Measurements from ENCODE around the gene CTXND1.

Gene CTXND1

DNA sequence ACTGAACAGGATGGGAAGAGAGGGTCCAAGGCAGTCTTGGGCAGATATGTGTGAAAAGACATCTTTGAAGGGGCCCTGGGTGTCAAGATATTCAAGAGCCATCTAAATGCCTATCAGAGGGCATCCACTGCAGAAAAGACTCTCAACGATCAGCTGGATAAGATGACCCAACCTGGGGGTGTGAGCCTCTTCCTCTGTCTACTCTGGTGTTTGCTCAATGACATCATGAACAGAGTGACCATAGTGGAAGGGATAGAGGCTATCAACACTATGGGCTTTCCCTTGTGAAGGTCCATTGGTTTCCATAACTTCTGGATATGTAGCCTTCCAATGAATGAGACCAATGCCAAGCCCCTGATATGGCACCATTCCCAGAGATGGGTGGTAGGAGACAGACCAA lies 57.1 kb downstream of the CTXND1 start:
- Mint-ChIP-seq H3K36me3 (ENCODE audit: insufficient read depth) (no peaks in the 10 kb centered on the region), H3K9me3 (no peaks in the 10 kb centered on the region), H3K4me1 (ENCODE audit: low read depth in 2 of 2) (no peaks in the 10 kb centered on the region), H3K27me3 (peaks cover 17 to 25% of the 10 kb centered on the region in 2 donors), H3K27ac (no peak overlapping the region), H3K4me3 (no peak overlapping the region)
- DNase-seq = no peak
- no peak for ATAC-seq (replicated peaks)

DNA sequence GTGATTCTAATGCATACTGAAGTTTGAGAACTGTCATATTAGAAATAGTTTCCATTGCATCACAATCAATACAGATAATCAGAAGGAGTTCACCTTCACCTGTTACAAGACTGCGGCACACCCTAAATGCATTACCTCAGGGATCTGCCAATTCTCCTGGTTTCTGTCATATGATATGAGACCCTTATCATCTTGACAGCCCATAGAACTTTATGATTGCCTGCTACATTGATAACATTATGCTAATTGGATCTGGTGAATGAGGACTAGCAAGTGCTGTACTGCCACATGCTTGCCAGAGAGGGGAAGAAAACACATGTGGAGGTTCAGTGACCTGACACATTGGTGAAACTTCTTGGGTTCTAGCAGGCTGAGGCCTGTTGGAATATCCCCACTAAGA lies 57.8 kb downstream of the CTXND1 start:
- Mint-ChIP-seq H3K4me1 (ENCODE audit: low read depth in 2 of 2) (no peaks in the 10 kb centered on the region), H3K9me3 (no peaks in the 10 kb centered on the region), H3K4me3 (no peak overlapping the region), H3K27me3 (peaks cover 16 to 17% of the 10 kb centered on the region in 2 donors), H3K36me3 (ENCODE audit: insufficient read depth) (no peaks in the 10 kb centered on the region), H3K27ac (no peak overlapping the region)
- DNase-seq (no peak), ATAC-seq (replicated peaks) (no peak)

DNA sequence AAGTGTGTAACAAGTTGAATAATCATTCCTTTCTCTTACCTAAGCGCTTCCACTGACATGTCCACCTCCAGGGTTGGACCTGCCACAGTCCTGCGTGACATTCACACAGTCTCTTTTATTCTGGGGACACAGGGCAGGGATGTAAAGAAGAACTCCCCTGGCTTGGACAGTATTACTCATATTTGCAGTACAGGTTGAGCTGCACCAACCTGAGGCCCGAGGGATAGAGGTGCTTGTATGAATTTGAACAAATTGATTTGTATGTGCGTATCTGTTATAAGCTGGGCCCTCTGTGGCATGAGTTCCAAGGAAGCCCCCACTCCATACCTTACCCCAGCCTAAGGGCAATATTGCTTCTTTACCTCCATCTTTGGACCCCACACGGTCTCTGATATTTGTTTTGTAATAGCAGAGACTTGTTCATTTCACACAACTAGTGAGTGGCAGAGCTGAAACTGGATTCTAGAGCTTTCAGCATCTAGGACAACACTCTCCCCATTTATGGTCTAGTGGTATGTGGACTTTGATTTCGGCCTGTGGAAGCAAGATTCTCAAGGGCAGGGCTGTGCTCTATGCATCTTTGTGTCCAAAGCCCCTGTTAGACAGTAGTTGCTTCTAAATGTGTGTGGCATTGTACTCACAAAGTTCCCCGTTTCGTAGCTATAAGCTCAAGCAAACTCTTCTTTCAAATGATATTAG lies 60.0 kb downstream of the CTXND1 start:
- Mint-ChIP-seq H3K36me3 (ENCODE audit: insufficient read depth) (no peaks in the 10 kb centered on the region), H3K4me1 (ENCODE audit: low read depth in 2 of 2) (no peaks in the 10 kb centered on the region)
- ATAC-seq (replicated peaks) = no peak

DNA sequence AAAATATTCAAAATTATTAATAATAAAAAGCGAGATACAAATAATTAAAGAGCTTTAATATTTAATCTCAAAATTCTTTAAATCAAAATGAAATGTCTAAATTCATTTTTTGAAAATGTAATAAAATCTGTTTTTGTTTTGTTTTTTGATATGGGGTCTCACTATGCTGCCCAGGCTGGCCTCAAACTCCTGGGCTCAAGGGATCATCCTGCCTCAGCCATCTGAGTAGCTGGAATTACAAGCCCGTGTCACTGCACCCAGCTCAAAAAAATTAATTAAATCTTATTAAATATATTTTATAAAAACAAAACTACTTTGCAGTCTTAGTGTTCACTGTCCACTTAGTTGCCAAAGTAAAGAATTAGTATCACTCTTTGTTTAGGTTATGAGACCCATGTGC lies 60.8 kb downstream of the CTXND1 start:
- no peak for DNase-seq
- no peak overlapping the region for H3K4me3 Mint-ChIP-seq
- H3K4me1 Mint-ChIP-seq (ENCODE audit: low read depth in 2 of 2) = no peaks in the 10 kb centered on the region
- no peaks in the 10 kb centered on the region for H3K27me3 Mint-ChIP-seq
- no peak for ATAC-seq (replicated peaks)
- no peaks in the 10 kb centered on the region for H3K9me3 Mint-ChIP-seq
- H3K36me3 Mint-ChIP-seq (ENCODE audit: insufficient read depth) = no peaks in the 10 kb centered on the region
- H3K27ac Mint-ChIP-seq = no peak overlapping the region

More for the DNA sequence above, 60.0 kb downstream of the CTXND1 start:
- Mint-ChIP-seq H3K9me3 (no peaks in the 10 kb centered on the region), H3K4me3 (no peak overlapping the region), H3K27ac (no peak overlapping the region), H3K27me3 (peaks cover 0 to under 1% of the 10 kb centered on the region in 2 donors)
- DNase-seq = no peak

DNA sequence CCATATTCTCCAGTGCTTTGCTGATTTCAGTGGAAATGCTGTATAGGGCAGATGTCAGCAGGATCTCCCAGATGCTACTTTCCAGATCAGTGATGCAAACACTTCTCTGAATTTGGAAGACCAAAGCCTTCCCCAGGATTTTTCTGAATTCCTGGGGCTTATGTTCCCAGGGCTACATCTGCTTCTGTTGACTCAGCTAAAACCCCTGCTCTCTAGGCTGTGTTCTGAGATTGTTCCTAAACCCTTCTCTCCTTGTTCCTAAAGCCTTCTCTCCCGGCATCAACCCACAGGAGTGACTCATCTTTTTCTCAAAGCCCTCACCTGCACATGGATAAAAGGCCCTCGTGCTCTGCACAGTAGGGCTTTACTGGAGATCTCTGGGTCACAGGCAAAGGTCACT lies 63.8 kb downstream of the CTXND1 start:
- H3K4me3 Mint-ChIP-seq = no peak overlapping the region
- no peak for DNase-seq
- H3K27me3 Mint-ChIP-seq = no peaks in the 10 kb centered on the region
- H3K9me3 Mint-ChIP-seq = no peaks in the 10 kb centered on the region
- no peaks in the 10 kb centered on the region for H3K4me1 Mint-ChIP-seq (ENCODE audit: low read depth in 2 of 2)
- no peaks in the 10 kb centered on the region for H3K36me3 Mint-ChIP-seq (ENCODE audit: insufficient read depth)
- no peak overlapping the region for H3K27ac Mint-ChIP-seq
- ATAC-seq (replicated peaks) = no peak

DNA sequence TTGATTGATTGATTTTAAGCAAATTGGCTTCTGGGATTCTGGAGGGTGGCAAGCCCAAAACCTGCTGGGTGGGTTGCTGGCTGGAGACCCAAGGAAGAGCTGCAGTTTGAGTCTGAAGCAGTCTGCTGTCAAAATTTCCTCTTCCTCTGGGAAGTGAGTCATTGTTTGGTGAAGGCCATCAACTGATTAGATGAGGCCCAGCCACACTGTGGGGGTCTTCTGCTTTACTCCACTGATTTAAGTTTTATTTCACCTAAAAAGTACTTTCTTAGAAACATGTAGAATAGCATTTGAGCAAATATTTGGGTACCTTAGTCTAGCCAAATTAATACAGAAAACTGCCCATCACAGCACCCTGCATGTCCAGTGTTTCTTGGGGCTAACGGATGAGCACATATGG lies 65.4 kb downstream of the CTXND1 start:
- H3K36me3 Mint-ChIP-seq (ENCODE audit: insufficient read depth) = no peaks in the 10 kb centered on the region
- H3K27ac Mint-ChIP-seq = no peak overlapping the region
- DNase-seq = no peak
- no peaks in the 10 kb centered on the region for H3K9me3 Mint-ChIP-seq
- no peak overlapping the region for H3K4me3 Mint-ChIP-seq
- H3K27me3 Mint-ChIP-seq = no peaks in the 10 kb centered on the region
- no peak for ATAC-seq (replicated peaks)
- H3K4me1 Mint-ChIP-seq (ENCODE audit: low read depth in 2 of 2) = no peaks in the 10 kb centered on the region

DNA sequence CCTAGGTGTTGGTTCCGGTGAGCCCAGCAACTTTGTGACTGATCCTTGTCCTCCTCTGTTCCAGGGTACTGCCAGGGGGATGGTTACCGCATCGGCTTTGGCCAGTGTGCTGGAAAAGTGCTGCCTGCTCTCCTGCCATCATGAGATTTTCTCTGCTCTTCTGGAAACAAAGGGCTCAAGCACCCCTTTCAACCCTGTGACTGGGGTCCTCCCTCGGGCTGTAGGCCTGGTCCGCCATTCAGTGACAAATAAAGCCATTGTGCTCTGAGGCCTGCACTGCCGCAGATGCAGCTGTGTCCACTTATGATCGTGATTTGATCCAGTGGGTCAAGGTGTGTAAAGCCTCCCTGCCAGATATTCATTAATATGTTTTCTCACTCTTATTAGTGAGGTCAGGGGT lies 65.9 kb downstream of the CTXND1 start:
- DNase-seq (no peak), ATAC-seq (replicated peaks) (no peak)
- Mint-ChIP-seq H3K27ac (no peak overlapping the region), H3K9me3 (no peaks in the 10 kb centered on the region), H3K36me3 (ENCODE audit: insufficient read depth) (no peaks in the 10 kb centered on the region), H3K27me3 (no peaks in the 10 kb centered on the region), H3K4me3 (no peak overlapping the region), H3K4me1 (ENCODE audit: low read depth in 2 of 2) (no peaks in the 10 kb centered on the region)

DNA sequence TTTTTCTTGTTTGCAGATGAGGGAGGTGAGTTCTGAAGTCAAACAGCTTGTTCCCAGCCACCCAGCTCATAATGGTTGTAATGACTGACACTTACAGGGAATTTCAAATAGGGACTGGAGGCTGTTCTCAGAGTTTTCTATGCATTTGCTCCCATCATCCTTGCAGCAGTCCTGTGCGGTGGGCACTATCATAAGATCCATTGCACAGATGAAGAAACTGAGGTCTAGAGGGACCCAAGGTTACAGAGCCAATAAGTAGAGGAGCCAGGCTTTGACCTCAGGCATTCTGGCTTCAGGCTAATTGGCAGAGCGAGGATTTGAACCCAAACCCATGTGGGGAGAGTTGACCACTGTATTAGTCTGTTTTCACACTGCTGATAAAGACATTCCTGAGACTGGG lies 66.9 kb downstream of the CTXND1 start:
- ATAC-seq (replicated peaks) (no peak), DNase-seq (no peak)
- H3K27ac Mint-ChIP-seq = peak overlapping the region in 1 of 2 donors; percentile 30
- no peak overlapping the region for H3K4me3 Mint-ChIP-seq
- no peaks in the 10 kb centered on the region for H3K4me1 Mint-ChIP-seq (ENCODE audit: low read depth in 2 of 2)
- H3K36me3 Mint-ChIP-seq (ENCODE audit: insufficient read depth) = no peaks in the 10 kb centered on the region
- H3K9me3 Mint-ChIP-seq = no peaks in the 10 kb centered on the region
- no peaks in the 10 kb centered on the region for H3K27me3 Mint-ChIP-seq

DNA sequence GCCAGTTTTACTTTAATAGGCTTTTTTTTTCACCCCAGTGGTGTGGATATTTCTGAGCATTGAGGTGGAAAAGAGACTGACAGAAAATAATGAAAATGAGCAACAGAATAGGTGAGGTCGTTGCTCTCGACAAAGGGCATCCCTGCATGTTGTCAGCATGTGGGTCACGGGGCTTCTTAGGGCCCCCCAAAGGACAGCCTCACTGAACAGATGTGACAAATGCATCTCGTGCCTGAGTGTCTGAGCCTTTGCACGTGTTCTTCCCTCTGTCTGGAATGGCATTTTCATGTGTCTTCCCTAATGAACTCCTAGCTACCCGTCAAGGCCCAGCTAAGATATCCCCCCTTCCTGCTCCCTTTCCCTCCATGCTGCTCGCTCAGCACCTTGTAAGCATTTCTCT lies 67.5 kb downstream of the CTXND1 start:
- Mint-ChIP-seq H3K4me1 (ENCODE audit: low read depth in 2 of 2) (no peaks in the 10 kb centered on the region), H3K36me3 (ENCODE audit: insufficient read depth) (no peaks in the 10 kb centered on the region), H3K27me3 (no peaks in the 10 kb centered on the region), H3K27ac (no peak overlapping the region), H3K9me3 (no peaks in the 10 kb centered on the region), H3K4me3 (no peak overlapping the region)
- ATAC-seq (replicated peaks) (no peak), DNase-seq (no peak)

DNA sequence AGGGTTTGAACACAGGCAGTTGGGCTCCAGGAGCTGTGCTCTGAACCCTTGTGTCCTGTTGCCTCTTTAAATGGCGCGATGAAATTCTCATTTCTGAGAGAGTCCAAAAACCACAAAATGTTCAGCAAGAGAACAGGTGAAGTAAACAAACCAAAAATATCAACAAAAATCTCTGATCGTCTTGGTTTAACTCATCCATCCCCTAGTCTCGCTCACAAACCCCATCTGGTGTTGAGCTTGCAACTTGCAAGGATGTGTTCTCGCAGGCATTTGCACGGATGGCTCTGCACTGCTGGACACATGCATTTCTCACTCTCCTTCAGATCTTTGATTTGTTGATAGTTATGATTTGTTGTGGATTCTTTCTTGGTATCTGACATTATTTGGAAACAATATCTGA lies 68.1 kb downstream of the CTXND1 start:
- ATAC-seq (replicated peaks) (no peak), DNase-seq (no peak)
- Mint-ChIP-seq H3K4me3 (no peak overlapping the region), H3K4me1 (ENCODE audit: low read depth in 2 of 2) (no peaks in the 10 kb centered on the region), H3K36me3 (ENCODE audit: insufficient read depth) (no peaks in the 10 kb centered on the region), H3K9me3 (no peaks in the 10 kb centered on the region), H3K27me3 (no peaks in the 10 kb centered on the region), H3K27ac (no peak overlapping the region)

DNA sequence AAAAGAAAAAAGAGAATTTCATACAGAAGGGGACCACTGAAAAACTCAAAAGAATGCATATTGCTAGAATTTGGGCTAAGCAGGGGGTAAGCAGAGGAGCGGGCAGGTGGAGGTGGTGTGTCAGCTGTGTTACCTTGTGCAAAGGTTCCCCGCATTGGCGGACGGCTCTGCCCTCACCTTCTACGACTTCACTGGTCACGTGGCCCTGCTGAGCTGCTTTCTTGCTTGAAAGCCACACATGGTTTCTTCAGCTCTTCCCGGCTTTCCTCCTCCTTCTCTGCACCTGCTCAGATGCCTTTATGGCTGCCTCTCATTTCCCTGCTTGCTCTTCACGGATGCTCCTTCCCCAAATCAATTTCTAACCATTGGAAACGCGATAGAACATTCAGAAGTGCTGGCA lies 68.7 kb downstream of the CTXND1 start:
- Mint-ChIP-seq H3K4me3 (no peak overlapping the region), H3K4me1 (ENCODE audit: low read depth in 2 of 2) (no peaks in the 10 kb centered on the region), H3K36me3 (ENCODE audit: insufficient read depth) (no peaks in the 10 kb centered on the region), H3K27me3 (no peaks in the 10 kb centered on the region), H3K9me3 (no peaks in the 10 kb centered on the region), H3K27ac (no peak overlapping the region)
- ATAC-seq (replicated peaks) (no peak), DNase-seq (no peak)

DNA sequence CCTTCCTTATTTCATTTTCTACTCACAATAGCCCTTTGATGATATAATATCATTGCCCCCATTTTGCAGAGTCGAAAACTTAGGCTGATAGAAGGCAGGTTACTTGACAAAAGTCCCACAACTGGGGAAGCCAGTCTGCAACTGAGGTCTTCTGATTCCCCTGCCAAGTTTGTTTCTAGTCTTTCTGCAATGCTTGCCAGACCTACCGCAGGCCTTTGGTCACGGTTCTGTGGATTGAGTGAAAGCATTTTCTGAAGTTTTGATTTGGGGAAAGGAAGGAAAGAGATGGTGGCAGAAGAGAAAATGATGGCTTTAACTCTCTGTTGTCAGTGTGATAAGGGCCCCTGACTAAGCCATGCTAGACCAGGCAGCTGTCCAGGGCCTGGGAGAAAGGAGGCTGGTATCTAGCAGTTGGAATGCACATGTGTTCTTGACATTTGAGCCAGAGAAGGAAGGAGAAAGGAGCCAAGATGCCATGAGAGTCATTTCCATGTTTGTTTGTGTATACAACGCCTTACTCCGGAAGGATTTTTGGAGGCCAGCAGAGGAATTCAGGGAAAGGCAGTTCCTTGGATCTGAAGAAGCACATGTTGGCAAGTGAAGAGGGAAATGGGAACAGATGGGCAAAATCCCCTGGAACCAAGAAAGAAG lies 69.3 kb downstream of the CTXND1 start:
- Mint-ChIP-seq H3K9me3 (no peaks in the 10 kb centered on the region), H3K27me3 (no peaks in the 10 kb centered on the region), H3K4me1 (ENCODE audit: low read depth in 2 of 2) (no peaks in the 10 kb centered on the region), H3K27ac (no peak overlapping the region), H3K36me3 (ENCODE audit: insufficient read depth) (no peaks in the 10 kb centered on the region), H3K4me3 (no peak overlapping the region)
- DNase-seq = no peak
- no peak for ATAC-seq (replicated peaks)

DNA sequence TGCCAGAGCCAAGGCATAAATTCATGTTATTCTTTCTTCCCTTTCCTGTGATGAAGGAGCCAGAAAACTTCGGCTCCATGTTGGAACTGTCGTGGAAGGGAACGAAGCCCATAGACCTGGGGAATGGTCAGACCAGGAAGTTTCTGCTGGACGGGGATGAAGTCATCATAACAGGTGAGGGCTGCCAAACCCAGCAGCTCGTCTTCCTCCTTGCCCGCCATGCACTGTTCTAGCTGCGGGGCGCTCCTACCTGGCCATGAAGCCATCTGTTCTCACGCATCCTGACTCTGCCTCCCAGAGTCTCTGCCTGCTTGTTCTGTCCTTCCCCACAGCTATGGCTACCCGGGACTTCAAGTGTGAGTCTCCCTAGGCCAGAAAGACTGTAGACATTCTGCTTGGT lies 71.0 kb downstream of the CTXND1 start:
- no peaks in the 10 kb centered on the region for H3K4me1 Mint-ChIP-seq (ENCODE audit: low read depth in 2 of 2)

DNA sequence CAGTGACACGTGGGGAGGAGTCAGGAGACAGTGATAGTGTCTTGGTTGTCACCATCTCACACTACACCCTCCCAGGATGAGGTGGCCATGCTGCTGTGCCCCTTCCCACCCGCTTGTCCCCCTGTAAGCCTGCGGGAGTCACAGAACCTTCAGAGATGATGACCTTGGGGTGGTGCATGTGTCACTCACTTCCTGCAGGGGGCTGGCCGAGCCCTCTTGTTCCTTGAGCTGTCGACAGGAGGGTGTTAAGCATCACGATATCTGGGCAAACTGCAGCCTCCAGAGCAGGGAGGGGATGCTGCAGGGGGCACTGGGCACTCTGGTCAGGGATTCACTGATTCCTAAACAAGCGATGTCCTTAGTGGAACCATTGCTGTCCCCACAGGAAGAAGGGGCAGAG lies 71.5 kb downstream of the CTXND1 start:
- Mint-ChIP-seq H3K36me3 (ENCODE audit: insufficient read depth) (no peaks in the 10 kb centered on the region), H3K27me3 (no peaks in the 10 kb centered on the region), H3K9me3 (no peaks in the 10 kb centered on the region), H3K4me3 (no peak overlapping the region), H3K27ac (no peak overlapping the region), H3K4me1 (ENCODE audit: low read depth in 2 of 2) (no peaks in the 10 kb centered on the region)
- DNase-seq = no peak
- ATAC-seq (replicated peaks) = no peak

More for the DNA sequence above, 71.0 kb downstream of the CTXND1 start:
- H3K27ac Mint-ChIP-seq = no peak overlapping the region
- H3K9me3 Mint-ChIP-seq = no peaks in the 10 kb centered on the region
- no peak for DNase-seq
- H3K27me3 Mint-ChIP-seq = no peaks in the 10 kb centered on the region
- H3K36me3 Mint-ChIP-seq (ENCODE audit: insufficient read depth) = no peaks in the 10 kb centered on the region
- H3K4me3 Mint-ChIP-seq = no peak overlapping the region
- no peak for ATAC-seq (replicated peaks)
